Astrocyte (in vitro differentiated cells and primary cell): ENCODE measurements around the gene FHIT. TPM values are rescaled to one million over a fixed set of nuclear protein-coding genes. Genes with fewer than 3 reads are reported as not detected.

ENCODE experiments used
- DNase-seq: peaks from one replicate; pipeline ENCODE4 v3.0.0-alpha.2; 2010; ENCODE audit warnings: low read depth
- FAIRE-seq: peaks from 2 replicates; lab custom pipeline; 2011; peaks lifted over from hg19 to GRCh38; lab: Jason Lieb, UNC
- H2AFZ ChIP-seq: 2 replicates; pipeline ENCODE4 v1.6.0; 2012; ENCODE audit warnings: low read depth, low read length, inconsistent platforms
- H3K27ac ChIP-seq: 2 replicates; pipeline ENCODE4 v1.5.1; 2011; ENCODE audit warnings: low read depth, low read length, inconsistent platforms
- H3K27me3 ChIP-seq: 2 replicates; pipeline ENCODE4 v1.6.0; 2011; ENCODE audit warnings: low read length, inconsistent platforms; ENCODE audit not compliant: insufficient read depth
- H3K36me3 ChIP-seq: 2 replicates; pipeline ENCODE4 v1.5.1; 2011; ENCODE audit warnings: low read length, inconsistent platforms; ENCODE audit not compliant: insufficient read depth
- H3K4me1 ChIP-seq: 2 replicates; pipeline ENCODE4 v1.5.1; 2011; ENCODE audit warnings: low read length, inconsistent platforms; ENCODE audit not compliant: insufficient read depth
- H3K4me2 ChIP-seq: 2 replicates; pipeline ENCODE4 v1.6.0; 2012; ENCODE audit warnings: low read length, inconsistent platforms
- H3K4me3 ChIP-seq: 2 replicates; pipeline ENCODE4 v1.5.1; 2011; ENCODE audit warnings: low read depth, mild to moderate bottlenecking, low read length, inconsistent platforms; ENCODE audit not compliant: insufficient read depth
- H3K79me2 ChIP-seq: 2 replicates; pipeline ENCODE4 v1.6.0; 2012; ENCODE audit warnings: mild to moderate bottlenecking, low read length, inconsistent platforms; ENCODE audit not compliant: insufficient read depth
- H3K9ac ChIP-seq: 2 replicates; pipeline ENCODE4 v1.6.0; 2012; ENCODE audit warnings: mild to moderate bottlenecking, low read length, inconsistent platforms
- H3K9me3 ChIP-seq: 2 replicates; pipeline ENCODE4 v1.5.1; 2012; ENCODE audit warnings: low read depth, mild to moderate bottlenecking, low read length, inconsistent platforms; ENCODE audit not compliant: insufficient read depth
- H4K20me1 ChIP-seq: 2 replicates; pipeline ENCODE4 v1.6.0; 2012; ENCODE audit warnings: low read length, inconsistent platforms; ENCODE audit not compliant: insufficient read depth
- H3K27ac Mint-ChIP-seq: one replicate; pipeline ENCODE4 v1.8.0; 2021; ENCODE audit warnings: mild to moderate bottlenecking, mixed read lengths; ENCODE audit not compliant: unreplicated experiment
- H3K27me3 Mint-ChIP-seq: one replicate; pipeline ENCODE4 v1.8.0; 2021; ENCODE audit warnings: low read depth, mixed read lengths; ENCODE audit not compliant: unreplicated experiment
- H3K36me3 Mint-ChIP-seq: one replicate; pipeline ENCODE4 v1.8.0; 2021; ENCODE audit warnings: low read depth, mixed read lengths; ENCODE audit not compliant: unreplicated experiment
- H3K4me1 Mint-ChIP-seq: one replicate; pipeline ENCODE4 v1.8.0; 2021; ENCODE audit warnings: low read depth, mixed read lengths; ENCODE audit not compliant: unreplicated experiment
- H3K4me3 Mint-ChIP-seq: one replicate; pipeline ENCODE4 v1.8.0; 2021; ENCODE audit warnings: mild to moderate bottlenecking, moderate library complexity, mixed read lengths; ENCODE audit not compliant: unreplicated experiment
- H3K9me3 Mint-ChIP-seq: one replicate; pipeline ENCODE4 v1.8.0; 2021; ENCODE audit warnings: mild to moderate bottlenecking, mixed read lengths; ENCODE audit not compliant: unreplicated experiment
- CTCF ChIP-seq: IDR thresholded peaks from 2 replicates; pipeline ENCODE4 v1.5.1; 2011; ENCODE audit warnings: low read depth, mild to moderate bottlenecking, inconsistent platforms, low read length, moderate library complexity; ENCODE audit not compliant: insufficient read depth
- EZH2 ChIP-seq: IDR thresholded peaks from 2 replicates; pipeline ENCODE4 v1.6.1; 2012; ENCODE audit warnings: mild to moderate bottlenecking, low read length, inconsistent platforms; ENCODE audit not compliant: insufficient read depth
- total RNA-seq: library from RNA; stranded (reverse); gene quantifications from 2 replicates; pipeline ENCODE4 v1.2.1, GENCODE V29; 2021

Gene FHIT
- total RNA-seq, 1 donor from 2014 or later: 6.7 TPM

DNA sequence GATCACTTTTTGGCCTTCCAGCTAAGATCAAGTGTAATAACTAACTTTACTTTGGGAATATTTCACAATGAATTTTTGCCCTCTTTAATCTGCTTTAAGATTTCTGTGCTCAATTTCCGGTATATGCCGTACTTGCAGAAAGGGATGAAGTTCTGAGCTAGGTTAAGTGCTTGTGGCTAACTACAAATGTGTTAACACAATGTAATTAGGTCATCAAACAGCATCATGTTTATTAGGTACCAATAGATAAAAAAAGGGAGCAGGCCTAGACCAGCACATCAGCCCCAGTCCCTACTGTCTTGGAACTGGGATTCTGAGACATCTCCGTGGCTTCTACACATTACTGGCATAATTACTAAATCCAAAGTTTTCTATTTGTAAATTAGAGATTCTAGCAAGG, 1268.7 kb downstream of the FHIT start:
- no peak overlapping the region for H2AFZ ChIP-seq
- H3K36me3 ChIP-seq: no peaks in the 10 kb centered on the region
- Mint-ChIP-seq H3K27me3 (no peaks in the 10 kb centered on the region), H3K4me3 (no peak overlapping the region), H3K36me3 (no peaks in the 10 kb centered on the region), H3K27ac (no peak overlapping the region), H3K9me3 (peaks cover 3% of the 10 kb centered on the region), H3K4me1 (no peaks in the 10 kb centered on the region)
- no peak for TF ChIP-seq EZH2
- no peak for TF ChIP-seq CTCF
- H3K4me2 ChIP-seq: no peak overlapping the region
- no peak for FAIRE-seq
- no peak overlapping the region for H3K9ac ChIP-seq
- no peak for DNase-seq
- no peaks in the 10 kb centered on the region for H3K9me3 ChIP-seq
- no peaks in the 10 kb centered on the region for H3K79me2 ChIP-seq
- H3K4me3 ChIP-seq: no peak overlapping the region
- no peaks in the 10 kb centered on the region for H3K4me1 ChIP-seq
- H3K27me3 ChIP-seq: no peaks in the 10 kb centered on the region
- H4K20me1 ChIP-seq: no peaks in the 10 kb centered on the region
- no peak overlapping the region for H3K27ac ChIP-seq

- FAIRE-seq: no peak
- H3K4me1 ChIP-seq: no peaks in the 10 kb centered on the region
- no peak overlapping the region for H3K27ac ChIP-seq
- Mint-ChIP-seq H3K27ac (no peak overlapping the region), H3K36me3 (no peaks in the 10 kb centered on the region), H3K27me3 (no peaks in the 10 kb centered on the region), H3K4me1 (no peaks in the 10 kb centered on the region), H3K4me3 (no peak overlapping the region), H3K9me3 (peaks cover 3% of the 10 kb centered on the region)
- H2AFZ ChIP-seq: no peak overlapping the region
- H3K36me3 ChIP-seq: no peaks in the 10 kb centered on the region
- no peak overlapping the region for H3K4me3 ChIP-seq
- no peaks in the 10 kb centered on the region for H4K20me1 ChIP-seq
- no peaks in the 10 kb centered on the region for H3K27me3 ChIP-seq
- no peak overlapping the region for H3K9ac ChIP-seq
- no peak for TF ChIP-seq EZH2
- TF ChIP-seq CTCF: no peak
- H3K79me2 ChIP-seq: no peaks in the 10 kb centered on the region
- no peak for DNase-seq
- no peak overlapping the region for H3K4me2 ChIP-seq
- no peaks in the 10 kb centered on the region for H3K9me3 ChIP-seq
Measured at GRCh38 chr3:59981377-59981776, 1269.9 kb downstream of the FHIT start.

DNA sequence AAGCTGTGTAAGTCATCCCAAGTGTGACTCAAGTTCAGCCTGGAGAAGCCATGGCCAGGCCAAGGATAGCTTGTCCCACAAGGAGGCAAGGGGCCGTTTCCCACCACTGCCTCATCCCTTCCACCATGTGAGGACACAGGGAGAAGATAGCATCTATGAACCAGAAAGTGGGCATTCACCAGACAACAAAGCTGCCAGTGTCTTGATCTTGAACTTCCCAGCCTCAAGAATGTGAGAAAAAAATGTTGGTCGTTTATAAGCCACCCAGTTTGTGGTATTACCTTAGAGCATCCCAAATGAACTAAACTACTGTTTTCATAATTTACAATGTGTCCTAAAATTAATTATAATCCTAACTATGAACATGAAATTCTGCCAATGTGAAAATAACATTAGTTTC, 1270.7 kb downstream of the FHIT start:
- Mint-ChIP-seq H3K4me3 (no peak overlapping the region), H3K36me3 (no peaks in the 10 kb centered on the region), H3K27me3 (no peaks in the 10 kb centered on the region), H3K27ac (no peak overlapping the region), H3K4me1 (no peaks in the 10 kb centered on the region), H3K9me3 (peaks cover 3% of the 10 kb centered on the region)
- Histone ChIP-seq H3K4me2 (no peak overlapping the region), H3K27ac (no peak overlapping the region), H3K4me1 (no peaks in the 10 kb centered on the region), H4K20me1 (no peaks in the 10 kb centered on the region), H2AFZ (no peak overlapping the region), H3K9ac (no peak overlapping the region), H3K36me3 (no peaks in the 10 kb centered on the region), H3K27me3 (no peaks in the 10 kb centered on the region), H3K79me2 (no peaks in the 10 kb centered on the region), H3K9me3 (no peaks in the 10 kb centered on the region), H3K4me3 (no peak overlapping the region)
- DNase-seq (no peak), FAIRE-seq (no peak)
- no peak for TF ChIP-seq EZH2
- no peak for TF ChIP-seq CTCF
